ENCODE results near the gene FAAP100.
A peak's percentile ranks its signal among the peaks of the same experiment; 100 is the strongest.
"Not testable (repeated sequence)": the region's sequence is repeated elsewhere in the genome, so short reads cannot be mapped to it uniquely, and the experiment has no call there.

Gene FAAP100

DNA sequence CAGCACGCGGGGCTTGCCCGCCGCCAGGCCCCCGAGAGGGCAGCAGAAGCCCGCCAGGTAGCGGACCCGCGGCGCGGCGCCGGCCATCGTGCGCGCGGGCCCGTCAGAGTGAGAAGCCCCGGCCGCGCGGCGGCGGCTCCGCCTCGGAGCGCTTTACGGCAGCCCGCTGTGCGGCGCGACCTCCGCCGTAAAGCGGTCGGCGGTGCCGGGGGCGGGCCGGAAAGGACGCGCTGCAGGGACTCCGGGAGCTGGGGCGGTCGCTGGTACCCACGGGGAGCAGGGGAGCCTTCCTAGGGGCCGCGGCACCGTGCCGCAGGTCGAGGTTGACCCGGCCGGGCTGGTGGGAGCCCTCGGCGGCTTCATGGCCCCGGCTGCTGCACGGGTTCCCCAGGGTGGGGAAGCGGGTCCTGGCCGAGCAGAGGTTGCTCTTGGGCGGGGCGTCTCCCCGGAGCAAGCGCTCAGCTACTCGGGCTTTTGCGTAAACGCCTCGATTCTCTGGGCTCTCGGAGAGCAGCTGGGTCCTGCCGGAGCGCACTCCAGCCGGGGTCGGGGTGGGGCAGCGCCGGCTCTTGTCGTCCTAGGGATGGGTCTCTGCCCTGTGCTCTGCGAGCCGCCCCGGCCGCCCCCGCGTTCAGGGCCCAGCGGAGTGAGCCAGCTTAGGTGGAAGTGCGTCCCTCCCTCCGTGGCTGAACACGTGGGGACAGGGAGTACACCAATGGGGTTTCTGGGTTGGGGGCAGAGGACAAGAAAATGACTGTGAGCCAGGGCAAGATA is at the start of gene FAAP100:
FAAP100 (minus strand) TSS at position 110 of the 774 bp plus-strand sequence; CDS start at position 87, 23 bp downstream.
- DNase-seq (ENCODE audit: low read depth), result peak; percentile 60

- peak; percentile 21 for DNase-seq (ENCODE audit: low read depth)
These were observed 49.5 kb upstream of the FAAP100 start for GRCh38 chr17:81601525-81602120.

GRCh38 chr17:81599719-81600486 is 47.8 kb upstream of the FAAP100 start:
- DNase-seq (ENCODE audit: low read depth), result no peak

GRCh38 chr17:81593105-81593871 is 41.1 kb upstream of the FAAP100 start:
- no peak for DNase-seq (ENCODE audit: low read depth)

DNA sequence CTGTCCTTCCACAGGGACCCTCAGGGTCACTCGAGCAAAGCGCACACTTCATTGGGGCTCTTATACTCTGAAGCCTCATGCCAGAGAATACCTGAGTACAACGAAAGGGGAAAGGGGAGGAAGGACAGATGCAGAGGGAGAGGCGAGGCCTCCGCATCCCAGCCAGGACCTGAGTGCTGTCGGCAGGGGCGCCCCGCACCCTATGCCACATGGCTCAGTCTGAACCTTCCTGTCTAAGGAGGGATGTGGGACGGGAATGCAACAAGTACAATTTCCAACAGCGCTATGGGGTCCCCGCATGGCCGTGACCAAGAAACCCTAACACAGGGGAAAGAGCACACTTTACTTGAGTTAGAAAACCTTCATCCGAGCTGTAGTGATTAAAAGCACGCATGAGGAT is 39.8 kb upstream of the FAAP100 start:
- no peak for DNase-seq (ENCODE audit: low read depth)

DNA sequence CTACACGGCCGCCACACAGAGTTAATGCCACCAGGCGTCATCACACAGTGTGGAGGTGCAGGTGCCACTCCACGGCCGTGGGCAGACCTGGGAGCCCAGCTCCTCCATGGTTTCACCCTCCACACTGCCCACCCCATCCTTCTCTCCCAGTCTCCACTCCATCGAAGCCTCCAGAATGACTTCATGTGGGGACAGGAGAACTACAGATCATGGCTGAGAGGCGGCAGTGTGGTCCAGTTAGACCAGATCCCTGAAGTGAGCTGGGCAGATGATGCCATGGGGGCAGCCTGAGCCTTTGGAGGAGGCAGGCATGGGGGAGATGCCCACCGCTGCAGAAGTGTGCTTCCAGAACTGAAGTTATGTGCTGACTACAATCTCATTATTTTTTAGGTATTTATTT is 38.0 kb upstream of the FAAP100 start:
- no peak for DNase-seq (ENCODE audit: low read depth)

DNA sequence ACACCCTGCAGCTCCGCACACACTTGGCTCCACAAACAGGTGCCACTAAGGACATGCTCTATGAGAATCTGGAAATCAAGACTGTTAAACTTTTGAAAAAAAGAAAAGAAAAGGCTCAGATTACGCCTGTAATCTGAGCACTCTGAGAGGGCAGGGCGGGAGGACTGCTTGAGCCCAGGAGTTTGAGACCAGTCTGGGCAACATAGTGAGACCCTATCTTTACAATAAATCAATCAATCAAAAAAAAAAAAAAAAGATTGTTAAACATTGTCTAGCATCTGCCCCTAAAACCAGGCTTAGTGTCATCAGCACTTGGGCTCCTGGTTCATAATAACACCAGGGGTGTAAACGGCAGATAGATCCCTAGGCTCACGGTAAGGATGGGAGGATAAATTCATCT is 37.5 kb upstream of the FAAP100 start:
- no peak for DNase-seq (ENCODE audit: low read depth)

GRCh38 chr17:81586096-81586495 is 33.9 kb upstream of the FAAP100 start:
- DNase-seq (ENCODE audit: low read depth), result no peak

GRCh38 chr17:81584771-81585170 is 32.6 kb upstream of the FAAP100 start:
- DNase-seq (ENCODE audit: low read depth), result not testable (repeated sequence)

- DNase-seq (ENCODE audit: low read depth), result no peak
These were observed 31.6 kb upstream of the FAAP100 start for GRCh38 chr17:81583589-81584342.

DNA sequence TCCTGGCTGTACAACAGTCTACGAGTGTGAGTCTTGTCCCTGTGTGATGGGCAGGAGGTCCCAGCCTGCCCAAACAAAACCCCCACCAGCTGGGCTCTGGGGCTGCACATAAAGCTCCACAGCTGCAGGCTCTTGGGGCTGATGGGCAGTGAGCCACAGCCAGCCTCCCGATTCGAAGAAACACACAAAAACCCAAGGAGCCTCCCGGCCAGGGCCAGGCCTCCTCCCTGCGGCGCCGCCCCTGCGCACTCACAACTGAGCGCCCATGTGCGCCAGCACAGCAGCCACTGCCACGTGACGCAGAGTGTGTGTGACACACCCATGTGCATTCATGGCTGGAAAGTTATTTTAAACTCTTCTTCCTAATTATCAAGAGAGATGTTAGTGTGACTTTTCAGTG is 30.6 kb upstream of the FAAP100 start:
- DNase-seq (ENCODE audit: low read depth), result no peak

DNA sequence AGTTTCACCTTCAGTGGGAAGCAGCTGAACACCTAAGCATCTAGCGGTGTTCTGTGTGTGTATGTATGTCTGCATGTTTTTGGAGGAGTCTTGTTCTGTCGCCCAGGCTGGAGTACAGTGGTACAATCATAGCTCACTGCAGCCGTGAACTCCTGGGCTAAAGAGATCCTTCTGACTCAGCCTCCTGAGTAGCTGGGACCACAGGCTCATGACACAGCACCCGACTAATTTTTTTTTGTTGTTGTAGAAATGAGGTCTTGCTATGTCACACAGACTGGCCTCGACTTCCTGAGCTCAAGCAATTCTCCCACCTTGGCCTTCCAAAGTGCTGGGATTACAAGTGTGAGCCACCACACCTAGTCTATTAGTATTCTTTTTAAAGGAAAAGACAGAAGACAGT is 30.2 kb upstream of the FAAP100 start:
- DNase-seq (ENCODE audit: low read depth), result no peak

- no peak for DNase-seq (ENCODE audit: low read depth)
These were observed 29.6 kb upstream of the FAAP100 start for GRCh38 chr17:81581758-81582157.

GRCh38 chr17:81580481-81580880 is 28.3 kb upstream of the FAAP100 start:
- no peak for DNase-seq (ENCODE audit: low read depth)

DNA sequence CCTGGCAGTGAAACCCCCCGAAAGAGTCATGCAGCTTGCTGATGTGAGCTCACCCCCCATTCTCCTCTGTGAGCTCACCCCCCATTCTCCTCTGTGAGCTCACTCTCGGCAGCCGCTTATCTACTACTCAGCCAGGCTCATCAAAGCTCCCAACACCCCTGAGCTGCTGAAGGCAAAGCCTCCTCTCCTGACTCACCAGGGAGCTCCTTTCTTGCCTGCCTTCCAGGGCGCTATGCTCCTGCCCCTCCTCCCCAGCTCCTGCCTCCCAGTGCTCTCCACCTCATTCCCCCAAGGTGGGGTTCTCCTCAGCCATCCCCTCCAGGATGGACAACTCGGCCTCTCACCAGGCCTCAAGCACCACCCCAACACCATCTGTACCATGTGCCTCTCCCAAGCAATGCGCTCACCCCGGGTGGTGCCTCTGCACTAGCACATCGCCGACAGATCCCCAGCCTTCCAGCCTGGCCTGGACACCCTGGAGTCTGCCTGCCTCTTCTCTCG is 27.7 kb upstream of the FAAP100 start:
- DNase-seq (ENCODE audit: low read depth), result no peak

DNA sequence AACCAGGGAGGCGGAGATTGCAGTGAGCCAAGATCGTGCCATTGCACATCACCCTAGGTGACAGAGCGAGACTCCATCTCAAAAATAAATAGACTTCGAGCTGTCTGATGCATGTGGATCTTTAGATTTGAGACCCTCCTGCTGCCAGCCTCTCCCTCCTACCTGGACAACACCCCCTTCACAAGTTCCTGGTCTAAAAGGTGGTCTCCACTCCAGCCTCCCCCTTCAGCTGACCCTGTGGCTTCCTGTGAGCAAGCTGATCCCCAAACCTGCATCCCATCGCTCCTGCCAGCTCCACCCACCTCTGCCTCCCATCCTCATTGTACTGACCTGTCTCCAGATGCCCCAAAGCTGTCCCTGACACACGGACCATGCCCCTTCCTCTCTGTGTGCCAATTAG is 27.1 kb upstream of the FAAP100 start:
- DNase-seq (ENCODE audit: low read depth), result no peak

DNA sequence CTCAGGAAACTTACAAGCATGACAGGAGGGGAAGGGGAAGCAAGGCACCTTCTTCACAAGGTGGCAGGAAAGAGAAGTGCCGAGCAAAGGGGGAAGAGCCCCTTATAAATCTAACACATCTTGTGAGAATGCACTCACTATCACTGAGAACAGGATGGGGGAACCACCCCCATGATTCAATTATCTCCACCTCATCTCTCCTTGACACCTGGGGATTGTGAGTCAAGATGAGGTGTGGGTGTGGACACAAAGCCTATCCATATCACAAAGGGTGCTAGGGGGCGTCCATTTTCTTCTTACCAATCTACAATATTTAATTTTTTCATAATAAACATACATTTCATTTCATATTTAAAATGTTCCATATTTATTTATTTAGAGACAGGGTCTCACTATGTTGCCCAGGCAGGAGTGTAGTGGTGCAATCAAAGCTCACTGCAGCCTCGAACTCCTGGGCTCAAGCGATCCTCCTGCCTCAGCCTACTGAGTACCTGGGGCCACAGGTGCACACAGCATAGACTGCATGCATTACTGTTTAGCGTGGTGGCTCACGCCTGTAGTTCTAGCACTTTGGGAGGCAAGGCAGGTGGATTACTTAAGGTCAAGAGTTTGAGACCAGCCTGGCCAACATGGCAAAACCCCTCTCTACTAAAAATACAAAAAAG is 26.5 kb upstream of the FAAP100 start:
- DNase-seq (ENCODE audit: low read depth), result no peak

DNA sequence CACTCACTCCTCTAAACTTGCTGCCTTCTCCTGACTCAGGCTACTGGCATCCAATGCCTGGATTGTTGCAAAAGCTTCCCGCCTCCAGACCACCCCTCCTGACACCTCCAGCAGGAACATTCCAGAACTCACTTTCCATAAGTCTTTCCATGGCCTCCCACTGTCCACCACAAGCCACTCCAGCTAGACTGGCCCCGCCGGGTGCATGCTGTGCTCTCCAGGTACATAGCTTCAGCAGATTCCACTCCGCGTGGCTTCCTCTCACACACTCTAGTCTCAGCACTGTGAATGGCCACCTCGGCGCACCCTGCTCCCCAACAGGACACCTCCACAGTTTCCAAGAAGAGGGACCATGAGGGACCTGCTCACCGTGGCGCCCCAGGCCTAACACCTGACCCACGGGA is 25.9 kb upstream of the FAAP100 start:
- DNase-seq (ENCODE audit: low read depth), result no peak

DNA sequence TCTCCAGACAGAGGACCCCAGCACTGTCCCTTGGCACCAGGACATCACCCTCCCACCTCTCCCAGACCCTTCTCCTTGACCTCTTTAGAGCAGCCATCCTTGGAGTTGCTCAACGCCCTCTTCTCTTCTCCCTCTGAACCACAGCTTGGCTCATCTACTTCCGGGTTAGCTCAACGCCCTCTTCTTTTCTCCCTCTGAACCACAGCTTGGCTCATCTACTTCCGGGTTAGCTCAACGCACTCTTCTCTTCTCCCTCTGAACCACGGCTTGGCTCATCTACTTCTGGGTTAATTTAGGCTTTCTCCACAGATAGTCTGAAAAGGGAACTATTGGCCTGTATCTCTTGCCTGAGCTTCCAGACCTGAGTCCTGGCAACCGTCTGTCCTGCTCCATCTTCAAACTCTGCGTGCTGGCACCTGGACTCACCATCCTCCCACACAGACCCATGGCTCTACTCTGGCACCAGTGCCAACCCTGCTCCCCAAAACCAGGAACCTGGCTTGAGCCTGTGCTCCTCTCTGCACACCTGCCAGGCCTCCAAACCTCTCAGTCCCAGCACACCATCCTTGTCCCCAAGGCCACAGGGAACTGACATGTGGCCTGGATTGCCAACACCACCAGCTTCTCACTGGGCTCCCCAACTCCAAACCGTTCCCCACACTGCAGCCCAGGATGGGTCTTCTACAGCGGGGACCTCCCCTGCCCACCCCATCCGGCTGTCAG is 25.3 kb upstream of the FAAP100 start:
- DNase-seq (ENCODE audit: low read depth), result no peak

- no peak for DNase-seq (ENCODE audit: low read depth)
These were observed 24.6 kb upstream of the FAAP100 start for GRCh38 chr17:81576621-81577277.
